ENCODE results near the gene ABLIM1. TPM values are rescaled to one million over a fixed set of nuclear protein-coding genes. Genes with fewer than 3 reads are reported as not detected.

The ABLIM1 gene
- total and polyA plus RNA-seq, 8 donors, result 52.7 to 195 (median 65.5) TPM

DNA sequence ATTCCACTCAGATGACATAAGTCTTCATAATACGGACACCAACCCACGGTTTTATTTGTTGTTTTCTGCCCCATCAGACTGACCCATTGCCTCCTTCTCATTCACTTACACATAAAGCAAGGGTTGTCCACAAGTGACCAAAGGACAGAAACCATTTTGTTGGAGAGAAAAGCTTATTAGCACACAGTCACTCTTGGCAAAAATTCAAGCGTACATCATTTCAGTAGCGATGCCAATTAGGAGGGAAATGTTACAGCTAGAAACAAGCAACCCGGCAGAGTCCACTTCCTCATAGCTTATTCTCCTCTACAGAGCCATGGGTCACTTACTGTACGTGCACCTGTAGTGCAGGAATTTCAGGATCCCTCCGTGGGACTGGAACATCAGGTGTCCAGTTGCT lies 23.0 kb downstream of the ABLIM1 start:
- TF ChIP-seq, protein P1, sequence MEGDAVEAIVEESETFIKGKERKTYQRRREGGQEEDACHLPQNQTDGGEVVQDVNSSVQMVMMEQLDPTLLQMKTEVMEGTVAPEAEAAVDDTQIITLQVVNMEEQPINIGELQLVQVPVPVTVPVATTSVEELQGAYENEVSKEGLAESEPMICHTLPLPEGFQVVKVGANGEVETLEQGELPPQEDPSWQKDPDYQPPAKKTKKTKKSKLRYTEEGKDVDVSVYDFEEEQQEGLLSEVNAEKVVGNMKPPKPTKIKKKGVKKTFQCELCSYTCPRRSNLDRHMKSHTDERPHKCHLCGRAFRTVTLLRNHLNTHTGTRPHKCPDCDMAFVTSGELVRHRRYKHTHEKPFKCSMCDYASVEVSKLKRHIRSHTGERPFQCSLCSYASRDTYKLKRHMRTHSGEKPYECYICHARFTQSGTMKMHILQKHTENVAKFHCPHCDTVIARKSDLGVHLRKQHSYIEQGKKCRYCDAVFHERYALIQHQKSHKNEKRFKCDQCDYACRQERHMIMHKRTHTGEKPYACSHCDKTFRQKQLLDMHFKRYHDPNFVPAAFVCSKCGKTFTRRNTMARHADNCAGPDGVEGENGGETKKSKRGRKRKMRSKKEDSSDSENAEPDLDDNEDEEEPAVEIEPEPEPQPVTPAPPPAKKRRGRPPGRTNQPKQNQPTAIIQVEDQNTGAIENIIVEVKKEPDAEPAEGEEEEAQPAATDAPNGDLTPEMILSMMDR (IDR thresholded peaks at IDR 0.05), result no peak
- Histone ChIP-seq H3K36me3 (no peaks in the 10 kb centered on the region), H3K4me1 (peaks cover 13 to 35% of the 10 kb centered on the region in 2 donors), H3K27ac (peak overlapping the region; percentile 60 to 84), H3K9me3 (no peaks in the 10 kb centered on the region), H3K4me3 (no peak overlapping the region), H3K27me3 (peaks cover 0 to 36% of the 10 kb centered on the region in 2 donors)
- ATAC-seq (no peak), DNase-seq (no peak)
- intact Hi-C loops (cut with DNase I), result no loop called here

DNA sequence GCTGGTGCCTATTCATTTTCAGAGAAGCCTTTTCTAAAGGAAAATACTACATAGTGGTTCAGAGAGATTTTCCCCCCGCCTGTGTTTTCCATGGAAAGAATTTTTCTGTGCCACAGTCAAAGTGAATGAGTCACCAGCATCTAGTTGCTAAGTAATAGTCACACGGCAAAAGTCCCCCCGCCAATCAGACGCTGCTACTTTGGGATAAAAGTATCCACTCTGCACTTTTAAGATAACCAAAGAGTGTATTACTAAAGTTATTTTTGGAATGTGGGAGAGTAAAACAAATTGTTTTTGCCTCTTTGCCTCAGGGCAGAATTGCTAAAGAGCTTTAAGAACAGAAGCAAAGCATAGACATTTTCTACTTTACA lies 23.5 kb downstream of the ABLIM1 start:
- intact Hi-C loops (cut with DNase I), result no loop called here
- no peak overlapping the region for H3K4me3 ChIP-seq
- ATAC-seq (peak; percentile 74), DNase-seq (peak in 3 of 4 donors; percentile 35 to 81 (median 72))
- H3K4me1 ChIP-seq, result peaks cover 13 to 36% of the 10 kb centered on the region in 2 donors
- H3K27me3 ChIP-seq, result peaks cover 0 to 38% of the 10 kb centered on the region in 2 donors
- TF ChIP-seq, protein P1 (IDR thresholded peaks at IDR 0.05), result no peak
- peak overlapping the region; percentile 60 to 84 for H3K27ac ChIP-seq
- H3K9me3 ChIP-seq, result no peaks in the 10 kb centered on the region
- H3K36me3 ChIP-seq, result no peaks in the 10 kb centered on the region

DNA sequence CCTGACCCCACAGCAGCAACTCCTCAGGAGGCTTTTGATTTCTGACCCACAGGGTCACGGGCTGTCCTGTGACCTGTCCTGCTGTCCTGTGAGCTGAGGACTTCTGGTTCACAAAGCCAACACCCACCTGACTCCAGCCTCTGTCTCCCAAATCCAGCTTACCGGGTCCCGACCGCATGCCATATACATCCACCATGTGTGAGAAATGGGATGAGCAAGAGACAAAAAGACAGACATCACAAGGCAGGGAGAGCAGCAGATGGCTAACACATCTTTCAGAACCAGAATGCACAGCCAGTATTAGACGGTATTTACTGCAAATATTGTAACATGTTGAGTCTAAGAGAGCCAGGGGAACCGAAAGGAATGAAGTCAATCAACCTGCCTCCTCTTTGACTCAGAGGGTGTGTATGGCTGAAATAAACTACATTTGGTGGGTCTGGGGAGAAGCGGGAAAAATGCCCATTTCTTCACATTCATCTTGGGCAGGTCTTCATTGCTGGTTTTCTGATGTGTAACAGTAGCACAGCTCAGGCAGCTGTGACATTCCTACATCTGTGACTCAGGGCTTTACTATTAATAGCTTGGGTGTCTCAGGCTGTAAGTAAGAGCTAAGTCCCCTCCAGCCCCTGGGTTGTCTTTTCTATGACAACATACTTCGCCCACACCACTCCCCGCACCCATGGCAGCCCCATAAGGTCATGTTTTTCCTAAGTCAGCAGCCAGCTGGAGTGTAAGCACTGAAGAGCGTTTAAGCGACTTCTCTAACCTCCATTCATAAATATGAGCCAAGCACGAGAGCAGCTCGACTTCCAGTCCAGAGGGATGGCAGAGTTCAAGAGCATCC lies 25.0 kb downstream of the ABLIM1 start:
- Histone ChIP-seq H3K4me1 (peaks cover 13 to 36% of the 10 kb centered on the region in 2 donors), H3K27me3 (peaks cover 0 to 38% of the 10 kb centered on the region in 2 donors), H3K36me3 (no peaks in the 10 kb centered on the region), H3K27ac (peak overlapping the region; percentile 67 to 72), H3K4me3 (no peak overlapping the region), H3K9me3 (no peaks in the 10 kb centered on the region)
- intact Hi-C loops (cut with DNase I), result no loop called here
- TF ChIP-seq, protein P1 (IDR thresholded peaks at IDR 0.05), result no peak
- peak; percentile 71 for ATAC-seq
- DNase-seq, result peak in 3 of 4 donors; percentile 58 to 75 (median 74)

DNA sequence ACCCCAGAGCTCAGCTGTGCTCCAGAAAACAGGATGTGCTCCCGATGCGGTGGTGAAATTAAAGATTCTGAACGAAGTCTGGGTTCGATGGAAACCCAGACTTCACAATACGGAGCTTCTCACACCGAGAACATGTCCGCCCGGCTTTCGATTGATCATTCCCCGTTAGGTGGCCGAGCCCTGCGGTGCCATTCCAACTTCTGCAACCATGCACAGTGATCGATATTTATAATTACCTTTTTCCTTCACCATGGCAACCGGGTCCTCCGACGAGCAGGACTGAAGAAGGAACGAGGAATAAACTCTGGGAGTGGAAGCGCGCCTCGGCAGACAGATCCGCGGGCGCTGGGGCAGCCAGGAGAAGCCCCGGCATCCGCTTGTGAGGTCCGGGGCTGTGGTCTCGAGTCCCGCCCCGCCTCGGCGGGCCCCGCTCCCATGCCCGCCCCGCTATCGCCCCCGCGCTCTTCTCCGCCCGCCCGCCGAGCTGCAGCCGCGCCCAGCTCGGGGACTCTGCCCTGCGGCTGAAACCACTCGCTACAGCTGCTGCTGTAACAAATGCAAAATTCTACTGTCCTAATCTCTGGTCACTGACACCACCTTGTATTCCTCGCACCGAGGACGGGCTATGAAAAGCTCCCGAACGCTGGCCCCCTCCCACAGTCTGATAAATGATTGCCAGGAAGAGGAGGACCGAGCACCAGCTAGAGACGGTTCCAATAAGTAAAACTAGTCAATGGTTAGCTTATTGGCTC lies 26.2 kb downstream of the ABLIM1 start:
- no peaks in the 10 kb centered on the region for H3K9me3 ChIP-seq
- DNase-seq (peak in 3 of 4 donors; percentile 45 to 82 (median 58)), ATAC-seq (peak; percentile 50)
- H3K4me1 ChIP-seq, result peaks cover 13 to 36% of the 10 kb centered on the region in 2 donors
- intact Hi-C loops (cut with DNase I), result no loop called here
- peak overlapping the region; percentile 48 for H3K4me3 ChIP-seq
- peaks cover 0 to 38% of the 10 kb centered on the region in 2 donors for H3K27me3 ChIP-seq
- TF ChIP-seq, protein P1 (IDR thresholded peaks at IDR 0.05), result no peak
- H3K27ac ChIP-seq, result peak overlapping the region; percentile 67 to 72
- H3K36me3 ChIP-seq, result no peaks in the 10 kb centered on the region

Data from left lung (tissue), 10 donors.